Muscle of arm (tissue), 12 donors: ENCODE measurements around the gene NBR1. TPM values are rescaled to one million over a fixed set of nuclear protein-coding genes. Genes with fewer than 3 reads are reported as not detected.
"Not testable (repeated sequence)": the region's sequence is repeated elsewhere in the genome, so short reads cannot be mapped to it uniquely, and the experiment has no call there.

Experiments
- DNase-seq: peaks from one replicate; pipeline ENCODE4 v3.0.0-alpha.2; 2013
- polyA plus RNA-seq, 12 donors: library from polyadenylated mRNA; unstranded; fragments of 120-200 nt; gene quantifications; one replicate each; pipeline ENCODE4 v1.2.1, GENCODE V29; 2013; ENCODE audit not compliant: insufficient read length in 12 of 12

The NBR1 gene
- polyA plus RNA-seq, 12 donors, result 55.6 to 88.0 (median 68.2) TPM; not detected in 1

DNA sequence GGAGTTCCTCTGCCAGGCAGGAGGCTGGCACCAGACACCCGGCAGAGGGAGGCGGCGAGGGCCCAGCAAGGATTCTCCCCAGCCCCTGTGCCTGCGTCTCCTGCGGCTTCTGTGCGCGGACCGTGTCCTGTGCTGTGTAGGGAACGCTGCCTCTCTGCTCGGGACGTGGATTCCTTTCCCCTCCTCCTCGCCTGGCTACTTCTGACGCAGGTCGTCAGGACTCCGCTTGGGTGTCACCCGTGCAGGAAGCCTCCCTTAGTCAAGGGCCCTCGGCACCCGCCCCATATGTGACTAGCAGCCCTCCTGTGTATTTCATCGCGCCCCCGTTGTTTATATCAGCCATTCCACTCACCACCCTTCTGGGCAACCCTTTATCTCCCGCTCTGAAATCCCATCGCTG lies 75.4 kb downstream of the NBR1 start:
- not testable (repeated sequence) for DNase-seq

Other genes starting within 250 kb of the NBR1 start
- gene AARSD1, start 206.8 kb upstream of the NBR1 start, polyA plus RNA-seq, result 10 to 100 TPM in 11 of 12 donors, not detected in 1; 42.1 to 75.5 (median 48.0) TPM
- 10 to 100 TPM in 11 of 12 donors, not detected in 1; 17.2 to 89.5 (median 67.5) TPM for gene PTGES3L, start 191.1 kb upstream of the NBR1 start, polyA plus RNA-seq
- gene RUNDC1, start 190.6 kb upstream of the NBR1 start, polyA plus RNA-seq, result 100 to 1,000 TPM in 1 of 12 donors, 10 to 100 TPM in 1, 1 to 10 TPM in 10; 7.0 to 111 (median 7.5) TPM
- gene RPL27, start 172.8 kb upstream of the NBR1 start, polyA plus RNA-seq, result 1,000 to 10,000 TPM in 11 of 12 donors, not detected in 1; 1,439 to 2,418 (median 2,314) TPM
- gene IFI35, start 164.4 kb upstream of the NBR1 start, polyA plus RNA-seq, result 10 to 100 TPM in 1 of 12 donors, 1 to 10 TPM in 10, not detected in 1; 3.0 to 15.5 (median 4.6) TPM
- gene VAT1, start 148.8 kb upstream of the NBR1 start, polyA plus RNA-seq, result 100 to 1,000 TPM in 1 of 12 donors, 10 to 100 TPM in 10, not detected in 1; 54.1 to 123 (median 65.8) TPM
- 1 to 10 TPM in 3 of 12 donors, under 1 TPM in 7, not detected in 2; 0.29 to 1.5 (median 0.78) TPM for gene RND2, start 146.0 kb upstream of the NBR1 start, polyA plus RNA-seq
- 10 to 100 TPM in 7 of 12 donors, 1 to 10 TPM in 4, not detected in 1; 6.5 to 23.9 (median 11.6) TPM for gene BRCA1, start 45.9 kb upstream of the NBR1 start, polyA plus RNA-seq
- 10 to 100 TPM in 5 of 12 donors, 1 to 10 TPM in 6, not detected in 1; 5.9 to 17.5 (median 8.5) TPM for gene TMEM106A, start 40.7 kb downstream of the NBR1 start, polyA plus RNA-seq
- gene CCDC200, start 57.4 kb downstream of the NBR1 start, polyA plus RNA-seq, result 10 to 100 TPM in 4 of 12 donors, 1 to 10 TPM in 6, not detected in 2; 3.3 to 18.3 (median 7.2) TPM
- gene RNU2-1, start 62.8 kb downstream of the NBR1 start, polyA plus RNA-seq, result 1 to 10 TPM in 4 of 12 donors, not detected in 8; 1.3 to 2.6 (median 1.8) TPM
- 10 to 100 TPM in 5 of 12 donors, 1 to 10 TPM in 6, not detected in 1; 7.2 to 15.9 (median 7.9) TPM for gene ARL4D, start 227.8 kb downstream of the NBR1 start, polyA plus RNA-seq